ENCODE measurements around the gene SELENOI.
"Not testable (repeated sequence)": the region's sequence is repeated elsewhere in the genome, so short reads cannot be mapped to it uniquely, and the experiment has no call there.

Gene SELENOI

GRCh38 chr2:26345545-26346453 lies at the start of gene SELENOI:
Gene SELENOI (plus strand): TSS chr2:26346143. CDS start chr2:26346233, 90 bp downstream.
- DNase-seq = peak; percentile 100

- DNase-seq = no peak
These were observed 48.9 kb upstream of the SELENOI start for GRCh38 chr2:26297061-26297460.

DNA sequence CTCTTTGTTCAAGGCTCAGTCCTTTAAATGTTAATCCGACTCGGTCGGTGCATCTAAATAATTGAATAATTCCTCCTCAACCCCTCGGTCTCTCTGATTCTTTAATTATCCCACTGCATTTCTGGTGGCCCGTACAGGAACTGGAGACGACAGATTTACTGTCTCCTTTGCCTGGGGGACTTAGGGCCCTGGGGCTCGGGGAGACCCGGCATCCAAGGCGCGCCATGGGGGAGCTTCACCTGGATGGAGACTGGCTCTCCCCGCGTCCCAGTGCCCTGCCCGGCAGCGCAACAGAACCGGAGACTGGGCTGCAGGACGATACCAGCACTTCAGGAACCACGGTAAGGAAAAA lies 47.7 kb upstream of the SELENOI start:
- DNase-seq = no peak

DNA sequence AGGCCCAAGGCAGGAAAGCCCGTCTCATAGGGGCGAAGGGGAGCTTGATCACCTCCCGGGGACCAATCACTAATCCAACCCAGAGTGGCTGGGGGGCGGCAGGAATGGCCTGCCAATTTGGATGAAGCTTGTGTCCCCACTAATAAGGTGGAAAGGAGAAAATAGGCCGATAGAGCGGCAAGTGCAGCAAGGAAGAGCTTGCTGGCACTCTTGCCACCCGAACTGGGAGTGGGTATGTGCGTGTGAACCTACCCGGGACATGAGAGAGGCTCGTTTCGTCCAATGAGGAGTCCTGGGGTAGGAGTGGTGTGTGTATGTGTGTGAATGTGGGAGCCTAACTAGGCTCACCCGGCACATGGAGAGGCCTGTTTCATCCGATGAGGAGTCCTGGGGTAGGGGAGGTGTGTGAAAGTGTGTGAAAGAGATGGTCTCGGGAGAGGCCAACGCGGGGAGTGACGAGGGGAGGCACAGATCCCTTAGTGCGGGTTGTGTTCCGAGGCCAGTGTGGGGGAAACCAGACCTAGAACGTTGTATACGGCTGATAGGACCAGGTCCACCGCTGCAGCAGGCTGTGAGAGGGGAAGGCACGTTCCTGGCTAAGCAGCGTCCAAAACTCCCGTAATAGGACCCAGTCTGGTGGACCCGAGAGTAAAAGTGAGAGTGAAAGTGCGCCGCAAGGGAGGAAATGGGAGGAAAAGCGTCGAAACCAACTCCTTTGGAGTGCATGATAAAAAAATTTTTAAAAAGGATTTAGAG lies 47.1 kb upstream of the SELENOI start:
- DNase-seq = peak; percentile 67

- no peak for DNase-seq
These were observed 46.4 kb upstream of the SELENOI start for GRCh38 chr2:26299471-26300101.

GRCh38 chr2:26300234-26300925 lies 45.6 kb upstream of the SELENOI start:
- DNase-seq = no peak

- DNase-seq = no peak
These were observed 43.1 kb upstream of the SELENOI start for GRCh38 chr2:26302846-26303245.

DNA sequence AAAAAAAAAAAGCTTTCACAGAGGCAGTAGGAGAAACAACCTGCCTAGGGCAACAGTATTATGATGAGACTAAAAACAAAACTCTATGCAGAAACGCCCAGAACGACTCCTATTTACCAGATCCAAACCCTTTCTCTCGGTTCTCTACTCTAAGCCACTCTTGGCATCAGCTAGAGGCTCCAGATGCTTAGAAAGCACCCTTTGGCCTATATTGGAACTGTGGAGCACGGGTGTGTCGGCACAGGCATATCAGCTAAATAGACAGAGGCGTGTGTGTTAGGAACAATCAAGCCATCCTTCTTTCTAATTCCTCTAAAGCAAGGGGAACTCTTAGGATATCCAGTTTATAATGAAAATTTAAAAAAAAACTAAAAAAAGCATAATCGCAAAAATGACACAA lies 40.8 kb upstream of the SELENOI start:
- DNase-seq = not testable (repeated sequence)

GRCh38 chr2:26305540-26305939 lies 40.4 kb upstream of the SELENOI start:
- no peak for DNase-seq

DNA sequence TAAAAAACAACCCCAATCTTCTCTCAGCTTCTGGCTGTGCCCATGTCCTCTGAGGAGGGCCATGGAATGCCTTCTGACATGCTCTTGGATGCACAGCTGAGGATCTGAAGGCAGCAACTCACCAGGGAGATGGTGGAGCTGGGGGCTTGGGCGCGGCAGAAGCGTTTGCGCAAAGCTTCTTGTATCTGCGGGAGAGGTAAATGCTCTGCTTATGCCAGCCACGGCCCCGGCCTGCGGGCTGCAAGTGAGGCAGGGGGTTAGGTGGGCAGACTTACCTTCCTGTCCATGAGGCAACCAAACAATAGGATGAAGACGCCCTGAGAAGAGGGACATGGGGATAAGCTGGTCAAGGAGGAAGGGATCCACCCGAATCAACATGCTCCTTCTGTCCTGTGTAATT lies 36.0 kb upstream of the SELENOI start:
- no peak for DNase-seq

DNA sequence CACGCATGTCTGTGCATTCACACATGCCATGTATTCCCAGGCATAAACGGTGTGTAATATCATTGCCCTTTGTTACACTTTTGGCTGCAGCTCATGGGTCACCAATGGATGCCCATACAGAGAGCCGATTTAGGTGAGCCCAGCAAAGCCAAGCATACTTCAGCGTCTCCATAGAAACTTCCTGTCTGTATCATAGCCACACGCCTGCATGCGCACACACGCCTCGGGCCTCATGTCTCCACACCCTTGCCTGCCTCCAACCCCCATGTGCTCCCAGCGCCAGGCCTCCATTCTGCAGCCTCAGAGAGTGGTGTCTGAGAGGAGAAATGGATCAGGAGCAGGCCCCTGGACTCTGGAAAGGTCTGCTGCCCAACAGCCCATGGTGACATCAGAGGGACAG lies 33.5 kb upstream of the SELENOI start:
- no peak for DNase-seq

DNA sequence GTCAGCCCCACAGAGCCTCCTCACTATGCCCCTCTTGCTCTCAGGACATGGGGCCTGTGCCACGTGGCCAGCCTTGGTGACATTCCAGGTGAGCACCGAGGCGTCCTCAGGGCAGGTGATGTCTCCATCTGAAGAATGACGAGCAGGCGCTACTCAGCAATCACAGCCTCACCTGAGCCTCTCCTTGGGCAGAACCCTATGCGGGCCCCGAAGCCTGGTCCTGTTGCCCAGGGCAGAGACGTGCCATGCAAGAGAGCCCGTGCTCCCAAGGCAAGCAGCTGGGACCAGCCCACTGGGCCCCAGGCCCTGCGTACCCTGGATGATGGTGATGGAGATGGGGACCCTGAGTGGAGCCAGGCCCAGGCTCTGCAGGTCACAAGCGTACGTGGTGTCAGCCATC lies 32.5 kb upstream of the SELENOI start:
- DNase-seq = no peak

GRCh38 chr2:26314243-26314642 lies 31.7 kb upstream of the SELENOI start:
- no peak for DNase-seq

DNA sequence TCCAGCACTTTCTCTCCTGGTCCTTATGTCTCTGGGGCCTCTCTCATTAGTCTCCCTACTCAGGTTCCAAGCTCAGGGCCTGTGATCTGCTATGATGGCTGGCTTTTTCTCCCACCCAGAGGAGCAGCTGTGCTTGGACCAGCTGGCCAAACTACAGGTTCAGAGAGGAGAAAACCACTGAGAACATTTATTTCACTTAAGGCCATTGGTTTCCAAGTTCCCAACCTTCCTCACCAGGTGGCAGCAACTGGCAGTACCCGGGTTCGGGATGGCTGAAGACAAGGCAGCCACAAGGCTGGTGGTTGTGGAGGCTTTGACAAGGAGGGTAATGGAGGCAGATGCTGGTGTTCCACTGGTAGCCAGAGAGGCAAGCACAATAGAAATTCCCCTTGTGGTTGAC lies 29.9 kb upstream of the SELENOI start:
- no peak for DNase-seq

GRCh38 chr2:26316845-26317244 lies 29.1 kb upstream of the SELENOI start:
- DNase-seq = no peak

GRCh38 chr2:26317377-26318105 lies 28.4 kb upstream of the SELENOI start:
- no peak for DNase-seq

DNA sequence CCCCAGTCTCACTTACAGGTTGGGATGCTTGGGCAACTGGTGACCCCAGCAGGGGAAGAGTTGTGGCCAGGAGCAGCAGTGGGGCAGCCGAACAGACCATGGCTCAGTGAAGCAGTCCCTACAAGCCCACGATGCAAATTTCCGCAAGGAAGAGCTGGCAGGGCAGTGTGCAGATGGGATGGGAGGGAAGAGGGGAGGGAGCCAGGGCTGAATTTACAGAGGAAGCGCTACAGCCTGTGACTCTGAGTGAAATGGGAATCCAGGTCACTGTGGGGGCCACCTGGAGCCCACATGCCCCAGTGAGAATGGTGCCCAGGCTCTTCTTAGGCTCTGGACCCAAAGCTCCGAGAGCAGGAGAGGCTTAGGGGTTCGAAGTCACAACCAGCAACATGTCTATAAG lies 27.0 kb upstream of the SELENOI start:
- DNase-seq = no peak

- DNase-seq = not testable (repeated sequence)
These were observed 21.5 kb upstream of the SELENOI start for GRCh38 chr2:26324479-26324878.

DNA sequence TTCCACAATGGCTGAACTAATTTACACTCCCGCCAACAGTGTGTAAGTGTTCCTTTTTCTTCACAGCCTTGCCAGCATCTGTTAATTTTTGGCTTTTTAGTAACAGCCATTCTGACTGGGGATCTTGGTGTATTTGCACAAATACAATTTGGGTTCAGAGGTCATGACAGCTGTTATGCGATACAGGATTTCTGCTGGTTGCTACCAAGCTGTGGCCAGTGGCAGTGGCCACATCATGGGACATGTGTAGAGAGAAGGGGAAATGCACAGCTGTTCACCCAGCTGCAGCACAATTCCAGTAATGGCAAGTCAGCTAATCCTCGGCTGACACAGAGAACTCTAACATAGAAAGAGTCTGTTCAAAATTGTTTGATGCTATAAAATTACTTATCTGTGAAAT lies 21.0 kb upstream of the SELENOI start:
- no peak for DNase-seq

DNA sequence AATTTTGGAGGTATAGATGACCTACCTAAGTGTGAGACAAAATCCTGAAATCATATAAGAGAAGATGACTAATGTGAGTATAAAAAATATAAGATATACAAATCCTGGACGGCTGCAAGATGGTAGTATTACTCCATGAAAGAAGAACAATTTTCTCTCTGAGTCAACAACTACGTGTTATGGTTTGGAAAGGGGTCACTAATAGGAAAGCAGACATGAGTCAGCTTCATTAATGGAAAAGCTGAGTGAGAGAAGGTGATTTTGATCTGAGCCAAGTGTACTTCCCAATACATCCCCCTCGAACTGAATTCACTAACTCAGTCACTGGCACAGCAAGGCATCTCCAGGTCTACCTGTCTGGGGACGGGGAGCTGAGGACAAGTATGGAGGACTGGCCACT lies 20.1 kb upstream of the SELENOI start:
- no peak for DNase-seq

- DNase-seq = no peak
These were observed 19.4 kb upstream of the SELENOI start for GRCh38 chr2:26326514-26326913.

All from activated effector memory CD4-positive, alpha-beta T cell treated with anti-CD3 and anti-CD28 coated beads, Interleukin-2, amount 50 U/mL, for 16 hours (primary cell).